Hepatocyte (in vitro differentiated cells): ENCODE measurements around the gene HAAO. TPM values are rescaled to one million over a fixed set of nuclear protein-coding genes. Genes with fewer than 3 reads are reported as not detected.

Source experiments
- DNase-seq: peaks from one replicate; pipeline ENCODE4 v3.0.0-alpha.2; 2016; ENCODE audit warnings: low spot score
- H2AFZ ChIP-seq: fragments of 200-600 bp; sonication (generic); 2 replicates; pipeline ENCODE4 v1.6.0; 2016; ENCODE audit warnings: antibody characterized with exemption, mild to moderate bottlenecking
- H3K27ac ChIP-seq: fragments of 200-600 bp; sonication (generic); 2 replicates; pipeline ENCODE4 v1.5.1; 2016; ENCODE audit warnings: mild to moderate bottlenecking
- H3K27me3 ChIP-seq: fragments of 200-600 bp; sonication (generic); 2 replicates; pipeline ENCODE4 v1.6.1; 2016
- H3K36me3 ChIP-seq: fragments of 200-600 bp; sonication (generic); replicated peaks from 2 replicates; pipeline ENCODE4 v1.5.1; 2016; ENCODE audit warnings: low read depth; ENCODE audit not compliant: insufficient read depth
- H3K4me1 ChIP-seq: fragments of 200-600 bp; sonication (generic); 2 replicates; pipeline ENCODE4 v1.5.1; 2016; ENCODE audit warnings: mild to moderate bottlenecking, moderate library complexity; ENCODE audit not compliant: insufficient read depth
- H3K4me2 ChIP-seq: fragments of 200-600 bp; sonication (generic); 2 replicates; pipeline ENCODE4 v1.6.0; 2016
- H3K4me3 ChIP-seq: fragments of 200-600 bp; sonication (generic); 2 replicates; pipeline ENCODE4 v1.5.1; 2016; ENCODE audit warnings: mild to moderate bottlenecking
- H3K79me2 ChIP-seq: fragments of 200-600 bp; sonication (generic); 2 replicates; pipeline ENCODE4 v1.6.0; 2017; ENCODE audit warnings: mild to moderate bottlenecking
- H3K9me2 ChIP-seq: fragments of 200-600 bp; sonication (generic); replicated peaks from 2 replicates; pipeline ENCODE4 v1.6.0; 2017; ENCODE audit warnings: mild to moderate bottlenecking; ENCODE audit not compliant: insufficient read depth
- H3K9me3 ChIP-seq: fragments of 200-600 bp; sonication (generic); 2 replicates; pipeline ENCODE4 v1.5.1; 2016; ENCODE audit warnings: low read depth, mild to moderate bottlenecking
- H4K20me1 ChIP-seq: fragments of 200-600 bp; sonication (generic); 2 replicates; pipeline ENCODE4 v1.6.0; 2016; ENCODE audit warnings: mild to moderate bottlenecking; ENCODE audit not compliant: insufficient read depth, poor library complexity, severe bottlenecking
- EZH2 ChIP-seq: fragments of 200-600 bp; sonication (generic); IDR thresholded peaks from 2 replicates; pipeline ENCODE4 v1.6.1; 2016; ENCODE audit warnings: antibody characterized with exemption, mild to moderate bottlenecking, borderline replicate concordance
- EZH2phosphoT487 ChIP-seq: fragments of 200-600 bp; sonication (generic); IDR thresholded peaks from one replicate; pipeline ENCODE4 v1.6.1; 2018; ENCODE audit warnings: antibody characterized with exemption, mild to moderate bottlenecking, low read depth, moderate library complexity; ENCODE audit not compliant: unreplicated experiment, severe bottlenecking
- WGBS: methylation state at CpG from one replicate; pipeline ENCODE4 v1.1.6; 2016; ENCODE audit warnings: low lambda C conversion rate; ENCODE audit errors: missing lambda C conversion rate; 5-methylcytosine and 5-hydroxymethylcytosine counted together
- polyA plus RNA-seq: library from polyadenylated mRNA; unstranded; fragments of >200 nt; fragmentation: Nextera tagmentation; extraction: Ambion mirVana; gene quantifications from 2 replicates; pipeline ENCODE4 v1.2.1, GENCODE V29; 2016
- total RNA-seq: library from RNA; depleted of rRNA; stranded (reverse); fragments of >200 nt; gene quantifications from 2 replicates; pipeline ENCODE4 v1.2.3, GENCODE V29; 2014
- TF ChIP-seq, protein P1 (sequence below): fragments of 200-600 bp; sonication (generic); IDR thresholded peaks from 2 replicates; pipeline ENCODE4 v1.5.1; 2016; ENCODE audit warnings: antibody characterized with exemption, mild to moderate bottlenecking; ENCODE audit not compliant: poor library complexity

HAAO gene
- total and polyA plus RNA-seq, 2 experiments from 2014 or later: 22.0 to 35.4 TPM

DNA sequence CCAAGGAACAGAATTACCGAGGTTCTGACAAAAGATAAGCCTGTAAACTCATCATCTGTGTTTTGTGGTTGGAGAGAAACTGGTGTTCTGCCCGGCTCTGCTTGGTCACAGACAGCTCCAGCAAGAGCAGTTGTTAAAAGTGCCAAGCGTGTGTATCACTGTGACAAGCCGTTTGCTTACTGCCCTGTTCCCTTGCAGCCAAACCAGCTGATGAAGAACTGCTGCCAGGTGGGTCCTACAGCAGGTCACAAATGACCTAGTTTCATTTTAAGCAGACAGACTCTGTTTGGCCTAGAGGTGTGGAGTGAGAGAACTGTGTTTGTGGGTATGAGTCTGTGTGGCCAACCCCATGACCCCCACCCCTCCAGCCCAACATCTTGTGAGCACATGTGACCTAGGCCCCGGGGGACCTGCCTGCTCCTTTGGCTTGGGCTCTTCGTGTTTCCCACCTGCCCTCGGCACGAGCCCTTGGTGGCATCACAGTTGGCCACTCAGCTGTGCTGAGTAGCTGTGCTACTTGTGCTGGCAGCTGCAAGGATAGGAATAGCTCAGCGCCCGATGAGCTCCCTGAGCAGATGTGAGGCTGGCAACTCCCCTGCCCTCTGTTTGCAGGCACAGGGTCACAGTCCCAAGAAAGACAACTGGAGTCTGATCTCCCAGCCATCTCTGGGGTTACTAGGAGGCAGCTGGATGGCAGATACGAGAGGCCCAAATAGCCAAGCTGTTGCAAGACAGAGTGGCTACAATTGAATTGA is 38.2 kb downstream of the HAAO start:
- Histone ChIP-seq H3K9me2 (no peaks in the 10 kb centered on the region), H3K4me1 (peaks cover 5% of the 10 kb centered on the region), H3K9me3 (no peaks in the 10 kb centered on the region), H3K79me2 (no peaks in the 10 kb centered on the region), H3K27me3 (no peaks in the 10 kb centered on the region), H3K27ac (no peak overlapping the region), H2AFZ (no peak overlapping the region), H3K36me3 (no peaks in the 10 kb centered on the region), H3K4me2 (no peak overlapping the region), H3K4me3 (no peak overlapping the region), H4K20me1 (no peaks in the 10 kb centered on the region)
- TF ChIP-seq EZH2: no peak
- no peak for TF ChIP-seq EZH2phosphoT487
- no peak for DNase-seq
- 69% methylated on average over 10 of the region's 11 CpGs for WGBS

DNA sequence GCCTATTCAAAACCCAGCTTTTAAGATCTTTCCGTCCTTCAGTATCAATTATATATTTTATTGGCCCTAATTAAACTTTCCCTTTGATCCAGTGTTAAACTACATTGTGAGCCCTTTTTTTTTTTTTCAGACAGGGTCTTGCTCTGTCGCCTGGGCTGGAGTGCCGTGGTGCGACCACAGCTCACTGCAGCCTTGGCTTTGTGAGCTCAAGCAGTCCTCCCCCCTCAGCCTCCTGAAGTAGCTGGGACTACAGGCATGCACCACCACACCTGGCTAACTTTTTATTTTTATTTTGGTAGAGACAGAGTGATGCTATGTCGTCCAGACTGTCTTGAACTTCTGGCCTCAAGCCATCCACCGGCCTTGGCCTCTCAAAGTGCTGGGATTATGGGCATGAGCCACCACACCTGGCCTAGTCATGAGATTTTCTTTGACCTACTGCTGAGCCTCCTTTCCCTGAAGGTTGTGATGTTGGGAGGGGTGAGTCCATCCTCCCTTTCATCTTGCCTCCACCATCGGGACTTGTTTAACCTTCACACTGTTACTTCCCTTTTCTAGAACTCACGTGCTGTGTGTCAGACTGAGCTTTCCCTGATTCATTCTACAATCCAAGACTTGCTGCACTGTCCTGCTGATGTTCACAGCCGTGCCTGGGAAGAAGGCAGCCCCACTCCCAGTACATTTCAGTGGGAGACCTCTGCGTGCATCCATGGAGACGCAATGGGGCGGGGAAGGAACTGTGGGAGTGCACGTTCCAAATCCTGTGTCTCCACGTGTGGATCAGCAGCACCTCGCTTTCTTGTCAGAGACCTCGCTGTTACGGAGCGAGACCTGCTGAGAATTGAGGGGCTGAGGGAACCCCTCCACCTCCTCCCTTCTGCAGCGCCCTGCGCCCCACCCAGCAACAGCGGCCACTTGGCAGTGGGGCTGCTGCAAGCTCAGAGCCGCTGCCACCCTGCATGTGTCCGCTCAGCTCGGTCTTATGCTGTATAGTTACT is 39.3 kb downstream of the HAAO start:
- Histone ChIP-seq H3K4me3 (no peak overlapping the region), H3K27me3 (no peaks in the 10 kb centered on the region), H4K20me1 (no peaks in the 10 kb centered on the region), H3K36me3 (no peaks in the 10 kb centered on the region), H3K9me2 (no peaks in the 10 kb centered on the region), H3K9me3 (no peaks in the 10 kb centered on the region), H3K79me2 (no peaks in the 10 kb centered on the region), H2AFZ (no peak overlapping the region), H3K27ac (no peak overlapping the region), H3K4me1 (peaks cover 5% of the 10 kb centered on the region), H3K4me2 (no peak overlapping the region)
- no peak for TF ChIP-seq EZH2
- TF ChIP-seq, protein P1, sequence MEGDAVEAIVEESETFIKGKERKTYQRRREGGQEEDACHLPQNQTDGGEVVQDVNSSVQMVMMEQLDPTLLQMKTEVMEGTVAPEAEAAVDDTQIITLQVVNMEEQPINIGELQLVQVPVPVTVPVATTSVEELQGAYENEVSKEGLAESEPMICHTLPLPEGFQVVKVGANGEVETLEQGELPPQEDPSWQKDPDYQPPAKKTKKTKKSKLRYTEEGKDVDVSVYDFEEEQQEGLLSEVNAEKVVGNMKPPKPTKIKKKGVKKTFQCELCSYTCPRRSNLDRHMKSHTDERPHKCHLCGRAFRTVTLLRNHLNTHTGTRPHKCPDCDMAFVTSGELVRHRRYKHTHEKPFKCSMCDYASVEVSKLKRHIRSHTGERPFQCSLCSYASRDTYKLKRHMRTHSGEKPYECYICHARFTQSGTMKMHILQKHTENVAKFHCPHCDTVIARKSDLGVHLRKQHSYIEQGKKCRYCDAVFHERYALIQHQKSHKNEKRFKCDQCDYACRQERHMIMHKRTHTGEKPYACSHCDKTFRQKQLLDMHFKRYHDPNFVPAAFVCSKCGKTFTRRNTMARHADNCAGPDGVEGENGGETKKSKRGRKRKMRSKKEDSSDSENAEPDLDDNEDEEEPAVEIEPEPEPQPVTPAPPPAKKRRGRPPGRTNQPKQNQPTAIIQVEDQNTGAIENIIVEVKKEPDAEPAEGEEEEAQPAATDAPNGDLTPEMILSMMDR: no peak
- TF ChIP-seq EZH2phosphoT487: no peak
- WGBS: 91% methylated on average over 24 of the region's 24 CpGs
- DNase-seq: no peak

DNA sequence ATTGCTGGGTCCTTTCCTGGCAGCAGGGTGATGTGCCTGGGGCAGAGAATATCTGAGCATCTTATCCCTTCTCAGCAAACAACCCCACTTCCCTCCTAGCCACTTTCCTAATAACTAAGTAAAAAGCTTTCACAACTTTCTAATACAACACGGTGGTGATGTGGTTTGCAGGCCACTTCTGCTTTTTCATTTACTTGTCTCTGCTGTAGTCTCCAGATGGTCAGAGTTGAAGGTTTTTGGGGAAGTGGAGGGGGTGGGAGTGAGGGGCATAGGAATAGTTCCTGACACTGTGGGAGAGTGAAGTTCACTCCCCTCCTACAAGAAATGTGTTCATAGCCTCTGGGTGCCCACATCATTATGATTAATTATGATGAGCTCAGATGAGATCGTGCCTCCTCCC is 40.1 kb downstream of the HAAO start:
- H3K79me2 ChIP-seq: no peaks in the 10 kb centered on the region
- H3K27me3 ChIP-seq: no peaks in the 10 kb centered on the region
- WGBS: 70% methylated on average over 2 of the region's 2 CpGs
- H3K27ac ChIP-seq: no peak overlapping the region
- H3K4me2 ChIP-seq: no peak overlapping the region
- no peak for DNase-seq
- H4K20me1 ChIP-seq: no peaks in the 10 kb centered on the region
- H3K9me2 ChIP-seq: no peaks in the 10 kb centered on the region
- no peaks in the 10 kb centered on the region for H3K9me3 ChIP-seq
- H3K36me3 ChIP-seq: no peaks in the 10 kb centered on the region
- H3K4me1 ChIP-seq: peaks cover 5% of the 10 kb centered on the region
- TF ChIP-seq, protein P1: no peak
- TF ChIP-seq EZH2phosphoT487: no peak
- TF ChIP-seq EZH2: no peak
- no peak overlapping the region for H2AFZ ChIP-seq
- H3K4me3 ChIP-seq: no peak overlapping the region
